K562 (cell line): ENCODE data around the gene MYCBP2. TPM values are rescaled to one million over a fixed set of nuclear protein-coding genes. Genes with fewer than 3 reads are reported as not detected.

Experiments used
- ATAC-seq: fragments of 200-7000 bp; cut with Tn5 transposase; 3 replicates; pipeline ENCODE4 v1.9.1; 2020; ENCODE audit warnings: moderate library complexity
- BruUV-seq: library from RNA; stranded (reverse); fragments of 400-500 nt; replicated peaks from 2 replicates; lab custom pipeline; 2021; lab: Mats Ljungman, UMichigan
- CTCF ChIA-PET: fragments of 300-600 bp; formaldehyde crosslinking; extraction: SDS; loops from one replicate; lab custom pipeline; 2021; ENCODE audit warnings: low intra/inter-chr PET ratio; lab: Yijun Ruan, JAX
- POLR2A ChIA-PET: fragments of 300-600, 350-650 bp; sonication (Branson Sonifier 250); formaldehyde crosslinking; extraction: SDS; loops from one replicate; lab custom pipeline; 2021; ENCODE audit warnings: antibody characterized with exemption, inconsistent platforms; lab: Yijun Ruan, JAX
- DNase-seq, 4 experiments: peaks; one replicate each; pipeline versions ENCODE4 v3.0.0 to v3.0.0-alpha.2; 2011 to 2018; ENCODE audit warnings: low spot score in 3 of 4, mixed read lengths in 3 of 4; ENCODE audit errors: extremely low read depth in 1 of 4
- FAIRE-seq: peaks from 2 replicates; lab custom pipeline; 2011; peaks lifted over from hg19 to GRCh38; lab: Jason Lieb, UNC
- H2AFZ ChIP-seq: 2 replicates; pipeline ENCODE4 v1.6.0; 2011; ENCODE audit warnings: low read depth, low read length, control low read depth, inconsistent platforms
- H3K27ac ChIP-seq: fragments of 200-600 bp; 3 replicates; pipeline ENCODE4 v1.8.0; 2011; ENCODE audit warnings: low read depth, mild to moderate bottlenecking, control low read depth, inconsistent platforms, low read length, moderate library complexity, mixed read lengths; ENCODE audit errors: extremely low read depth
- H3K27me3 ChIP-seq, 2 experiments: fragments of 300-600 bp in 1 of 2; 2 replicates in 1 of 2; 3 replicates in 1 of 2; pipeline versions ENCODE4 v1.6.0 to v1.8.0; 2011; ENCODE audit warnings: inconsistent platforms in 2 of 2, low read length in 2 of 2, mild to moderate bottlenecking in 1 of 2, mixed read lengths in 1 of 2, moderate library complexity in 1 of 2; ENCODE audit not compliant: control insufficient read depth in 2 of 2, insufficient read depth in 2 of 2
- H3K36me3 ChIP-seq: fragments of 300-600 bp; 3 replicates; pipeline ENCODE4 v1.8.0; 2011; ENCODE audit warnings: mild to moderate bottlenecking, low read length, inconsistent platforms; ENCODE audit not compliant: control insufficient read depth, insufficient read depth
- H3K4me1 ChIP-seq, 2 experiments: fragments of 200-600 bp in 1 of 2; replicated peaks in 1 of 2; 2 replicates in 1 of 2; 3 replicates in 1 of 2; pipeline versions ENCODE4 v1.5.1 to v1.8.0; 2011; ENCODE audit warnings: inconsistent platforms in 2 of 2, low read length in 2 of 2, mild to moderate bottlenecking in 1 of 2, mixed read lengths in 1 of 2, moderate library complexity in 1 of 2; ENCODE audit not compliant: control insufficient read depth in 2 of 2, insufficient read depth in 2 of 2
- H3K4me2 ChIP-seq: 2 replicates; pipeline ENCODE4 v1.6.1; 2011; ENCODE audit warnings: low read length, control low read depth, inconsistent platforms, mixed read lengths; ENCODE audit not compliant: insufficient read depth
- H3K4me3 ChIP-seq: fragments of 200-600 bp; sonication (generic), shearing (Covaris generic); 2 replicates; pipeline ENCODE4 v1.5.1; 2016; ENCODE audit warnings: control low read depth, inconsistent platforms
- H3K79me2 ChIP-seq: fragments of 200-600 bp; 3 replicates; pipeline ENCODE4 v1.8.0; 2011; ENCODE audit warnings: low read length, inconsistent platforms; ENCODE audit not compliant: control insufficient read depth, insufficient read depth
- H3K9ac ChIP-seq, 2 experiments: 2 replicates each; pipeline versions ENCODE4 v1.6.0 to v1.6.1; 2011; ENCODE audit warnings: low read depth in 2 of 2, low read length in 2 of 2, control low read depth in 1 of 2, inconsistent platforms in 1 of 2, mild to moderate bottlenecking in 1 of 2, mixed read lengths in 1 of 2; ENCODE audit not compliant: insufficient read depth in 1 of 2
- H3K9me1 ChIP-seq: one replicate; pipeline ENCODE4 v1.6.0; 2011; ENCODE audit warnings: inconsistent platforms, mild to moderate bottlenecking, low read length, moderate library complexity; ENCODE audit not compliant: control insufficient read depth, insufficient read depth
- H3K9me3 ChIP-seq: replicated peaks from 2 replicates; pipeline ENCODE4 v1.5.1; 2011; ENCODE audit warnings: low read depth, low read length, inconsistent platforms; ENCODE audit not compliant: control insufficient read depth, insufficient read depth
- H4K20me1 ChIP-seq: replicated peaks from 2 replicates; pipeline ENCODE4 v1.6.1; 2011; ENCODE audit warnings: low read length, inconsistent platforms, mixed read lengths; ENCODE audit not compliant: control insufficient read depth, insufficient read depth
- FUS ChIP-seq: fragments of 200-400 bp; formaldehyde crosslinking; optimal IDR thresholded peaks from 2 replicates; pipeline ENCODE3; 2017; ENCODE audit warnings: low read depth, low read length
- HDAC1 ChIP-seq, 2 experiments: fragments of 450-650 bp; IDR thresholded peaks; 2 replicates each; pipeline ENCODE4 v1.6.1; 2016 to 2017; ENCODE audit warnings: inconsistent platforms in 1 of 2, mild to moderate bottlenecking in 1 of 2, moderate library complexity in 1 of 2
- MCM3 ChIP-seq: fragments of 450-650 bp; IDR thresholded peaks from 2 replicates; pipeline ENCODE4 v1.6.1; 2016
- ZBTB11 ChIP-seq, 3 experiments: fragments of 200-800 bp in 1 of 3; fragments of 250-450 bp in 1 of 3; fragments of 450-650 bp in 1 of 3; sonication (Bioruptor Pico) in 1 of 3; sonication (Bioruptor generic) in 1 of 3; formaldehyde crosslinking in 1 of 3; IDR thresholded peaks; 2 replicates each; pipeline versions ENCODE4 v1.6.1 to v1.8.0; 2016 to 2022; ENCODE audit warnings: mild to moderate bottlenecking in 2 of 3, missing genetic modification characterization in 2 of 3, missing compliant biosample characterization in 1 of 3, moderate library complexity in 1 of 3
- ZBTB2 ChIP-seq: fragments of 450-650 bp; IDR thresholded peaks from 2 replicates; pipeline ENCODE4 v1.6.1; 2016; ENCODE audit warnings: antibody characterized with exemption
- ZNF133 ChIP-seq: fragments of 250-450 bp; sonication (Bioruptor Pico); IDR thresholded peaks from 2 replicates; pipeline ENCODE4 v1.4.0; 2020; ENCODE audit warnings: mild to moderate bottlenecking
- WGBS: fragments of 100-300 bp; shearing (Covaris generic); methylation state at CpG from one replicate; pipeline ENCODE4 v1.1.6; 2016; ENCODE audit warnings: low coverage, mixed read lengths; ENCODE audit not compliant: insufficient coverage; ENCODE audit errors: missing lambda C conversion rate; 5-methylcytosine and 5-hydroxymethylcytosine counted together
- in situ Hi-C: fragments of 300-500 bp; cut with MboI; formaldehyde crosslinking; loops from 4 replicates; pipeline ENCODE4 v1.15.0; 2018; ENCODE audit warnings: inconsistent platforms, mixed read lengths
- intact Hi-C: fragments of 100-400 bp; cut with micrococcal nuclease; formaldehyde crosslinking; loops from 2 replicates; pipeline ENCODE4 v1.14.2; 2022
- polyA plus RNA-seq, 8 experiments: library from polyadenylated mRNA; depleted of rRNA in 4 of 8; stranded (reverse) in 5 of 8; unstranded in 3 of 8; fragments of >200 nt; fragmentation: Nextera tagmentation in 2 of 8; fragmentation: Illumina TruSeq in 1 of 8; extraction: Ambion mirVana in 2 of 8; extraction: Trizol in 1 of 8; gene quantifications; 2 replicates each; pipeline versions ENCODE4 v1.2.1 to v1.2.3, GENCODE V29; 2011 to 2014; ENCODE audit warnings: inconsistent platforms in 1 of 8, missing spikeins in 1 of 8
- total RNA-seq, 7 experiments: library from RNA; depleted of rRNA in 6 of 7; stranded (reverse); fragments of >200 nt in 6 of 7; fragmentation: Illumina TruSeq in 2 of 7; extraction: Trizol in 2 of 7; gene quantifications; 2 replicates each; pipeline versions ENCODE4 v1.2.1 to v1.2.3, GENCODE V29; 2011 to 2021; ENCODE audit warnings: low replicate concordance in 1 of 7
- TF ChIP-seq, protein P1 (sequence below), 2 experiments: fragments of 450-650 bp; IDR thresholded peaks; 2 replicates each; pipeline ENCODE4 v1.6.1; 2016
- TF ChIP-seq, protein P2 (sequence below): fragments of 450-650 bp; formaldehyde crosslinking; conservative IDR thresholded peaks from 2 replicates; pipeline ENCODE4 v1.4.0; 2022; ENCODE audit warnings: mild to moderate bottlenecking, missing genetic modification characterization

Gene MYCBP2
- total and polyA plus RNA-seq, 9 of the 15 experiments (the other 6 are each of a cell fraction or from before 2014, with no cell fraction given), result 13.2 to 47.2 (median 28.9) TPM

- Histone ChIP-seq H3K4me2 (no peak overlapping the region), H3K27me3 (no peaks in the 10 kb centered on the region), H4K20me1 (no peaks in the 10 kb centered on the region), H2AFZ (no peak overlapping the region), H3K9ac (no peak overlapping the region), H3K4me3 (no peak overlapping the region), H3K4me1 (no peaks in the 10 kb centered on the region), H3K9me3 (no peaks in the 10 kb centered on the region), H3K36me3 (peaks cover 6% of the 10 kb centered on the region; the same call in 2 of the 3 replicates), H3K27ac (no peak overlapping the region), H3K9me1 (no peaks in the 10 kb centered on the region), H3K79me2 (no peaks in the 10 kb centered on the region)
- no peak for TF ChIP-seq ZBTB2
- TF ChIP-seq FUS, result no peak
- no peak for TF ChIP-seq ZBTB11 (CRISPR knock-in tag; IDR thresholded peaks at IDR 0.05)
- no peak for TF ChIP-seq HDAC1 (IDR thresholded peaks at IDR 0.05)
- TF ChIP-seq, protein P1, sequence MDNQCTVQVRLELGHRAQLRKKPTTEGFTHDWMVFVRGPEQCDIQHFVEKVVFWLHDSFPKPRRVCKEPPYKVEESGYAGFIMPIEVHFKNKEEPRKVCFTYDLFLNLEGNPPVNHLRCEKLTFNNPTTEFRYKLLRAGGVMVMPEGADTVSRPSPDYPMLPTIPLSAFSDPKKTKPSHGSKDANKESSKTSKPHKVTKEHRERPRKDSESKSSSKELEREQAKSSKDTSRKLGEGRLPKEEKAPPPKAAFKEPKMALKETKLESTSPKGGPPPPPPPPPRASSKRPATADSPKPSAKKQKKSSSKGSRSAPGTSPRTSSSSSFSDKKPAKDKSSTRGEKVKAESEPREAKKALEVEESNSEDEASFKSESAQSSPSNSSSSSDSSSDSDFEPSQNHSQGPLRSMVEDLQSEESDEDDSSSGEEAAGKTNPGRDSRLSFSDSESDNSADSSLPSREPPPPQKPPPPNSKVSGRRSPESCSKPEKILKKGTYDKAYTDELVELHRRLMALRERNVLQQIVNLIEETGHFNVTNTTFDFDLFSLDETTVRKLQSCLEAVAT (IDR thresholded peaks at IDR 0.05), result no peak
- TF ChIP-seq, protein P2, sequence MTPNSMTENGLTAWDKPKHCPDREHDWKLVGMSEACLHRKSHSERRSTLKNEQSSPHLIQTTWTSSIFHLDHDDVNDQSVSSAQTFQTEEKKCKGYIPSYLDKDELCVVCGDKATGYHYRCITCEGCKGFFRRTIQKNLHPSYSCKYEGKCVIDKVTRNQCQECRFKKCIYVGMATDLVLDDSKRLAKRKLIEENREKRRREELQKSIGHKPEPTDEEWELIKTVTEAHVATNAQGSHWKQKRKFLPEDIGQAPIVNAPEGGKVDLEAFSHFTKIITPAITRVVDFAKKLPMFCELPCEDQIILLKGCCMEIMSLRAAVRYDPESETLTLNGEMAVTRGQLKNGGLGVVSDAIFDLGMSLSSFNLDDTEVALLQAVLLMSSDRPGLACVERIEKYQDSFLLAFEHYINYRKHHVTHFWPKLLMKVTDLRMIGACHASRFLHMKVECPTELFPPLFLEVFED (CRISPR knock-in tag), result no peak
- TF ChIP-seq ZNF133 (CRISPR knock-in tag), result no peak
- no peak for TF ChIP-seq MCM3
- WGBS, result 75% methylated on average over 3 of the region's 3 CpGs
- POLR2A ChIA-PET, result no interaction called here
- intact Hi-C loops, result no loop called here
- in situ Hi-C loops, result no loop called here
- DNase-seq, result no peak
- BruUV-seq, result no TSS peak
- no peak for FAIRE-seq
- CTCF ChIA-PET, result no interaction called here
- ATAC-seq, result no peak
These were observed 104.7 kb downstream of the MYCBP2 start for GRCh38 chr13:77222000-77222690.
